Posterior vena cava (tissue), 2 donors: ENCODE data around the gene NEURL4. TPM values are rescaled to one million over a fixed set of nuclear protein-coding genes. Genes with fewer than 3 reads are reported as not detected.
A peak's percentile ranks its signal among the peaks of the same experiment; 100 is the strongest.

Experiments used
- DNase-seq: peaks from one replicate; pipeline ENCODE4 v3.0.0-alpha.2; 2020; ENCODE audit warnings: low spot score
- intact Hi-C, 2 donors: fragments of 100-400 bp; cut with DNase I; formaldehyde crosslinking; loops; one replicate each; pipeline versions ENCODE4 v1.14.1 to v1.14.2; 2022 to 2023
- total RNA-seq, 2 donors: library from RNA; stranded (reverse); fragmentation: NEBNext Ultra II Directional; extraction: Animal tissue kit (Norgen Biotek cat#: 25700); gene quantifications; one replicate each; pipeline ENCODE4 v1.2.1, GENCODE V29; 2021
- donor health status: DM: yes; HTN: yes; CAD: no.
- donor health status: DM: yes; HTN: yes; CAD: no.

The NEURL4 gene
- total RNA-seq, 2 donors from 2014 or later, result 20.0 to 22.8 TPM

DNA sequence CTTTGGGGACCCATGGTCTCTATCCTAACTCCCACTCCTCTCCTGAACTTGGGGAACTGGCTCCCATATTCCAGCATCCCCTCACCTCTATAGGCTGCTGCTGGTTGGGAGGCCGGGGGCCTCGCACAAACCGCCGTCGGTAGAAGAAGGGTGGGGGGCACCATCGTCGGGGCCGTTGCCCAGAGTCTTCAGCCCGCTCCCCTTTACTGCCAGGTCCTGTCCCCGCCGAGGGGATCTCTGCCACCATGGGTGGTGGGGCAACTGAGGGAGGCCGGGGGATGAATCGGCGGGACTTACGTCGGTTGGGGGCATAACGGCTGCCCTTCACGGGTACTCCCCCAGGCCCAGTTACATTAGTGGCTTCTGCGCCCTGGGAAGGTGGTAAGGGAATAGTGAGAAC, 39.0 kb downstream of the NEURL4 start:
- no peak for DNase-seq
- intact Hi-C loops, result loop anchor here in 1 of 2 donors (10.0 kb wide), 1 partner anchor 55 kb away; no protein-coding TSS in a partner anchor

DNA sequence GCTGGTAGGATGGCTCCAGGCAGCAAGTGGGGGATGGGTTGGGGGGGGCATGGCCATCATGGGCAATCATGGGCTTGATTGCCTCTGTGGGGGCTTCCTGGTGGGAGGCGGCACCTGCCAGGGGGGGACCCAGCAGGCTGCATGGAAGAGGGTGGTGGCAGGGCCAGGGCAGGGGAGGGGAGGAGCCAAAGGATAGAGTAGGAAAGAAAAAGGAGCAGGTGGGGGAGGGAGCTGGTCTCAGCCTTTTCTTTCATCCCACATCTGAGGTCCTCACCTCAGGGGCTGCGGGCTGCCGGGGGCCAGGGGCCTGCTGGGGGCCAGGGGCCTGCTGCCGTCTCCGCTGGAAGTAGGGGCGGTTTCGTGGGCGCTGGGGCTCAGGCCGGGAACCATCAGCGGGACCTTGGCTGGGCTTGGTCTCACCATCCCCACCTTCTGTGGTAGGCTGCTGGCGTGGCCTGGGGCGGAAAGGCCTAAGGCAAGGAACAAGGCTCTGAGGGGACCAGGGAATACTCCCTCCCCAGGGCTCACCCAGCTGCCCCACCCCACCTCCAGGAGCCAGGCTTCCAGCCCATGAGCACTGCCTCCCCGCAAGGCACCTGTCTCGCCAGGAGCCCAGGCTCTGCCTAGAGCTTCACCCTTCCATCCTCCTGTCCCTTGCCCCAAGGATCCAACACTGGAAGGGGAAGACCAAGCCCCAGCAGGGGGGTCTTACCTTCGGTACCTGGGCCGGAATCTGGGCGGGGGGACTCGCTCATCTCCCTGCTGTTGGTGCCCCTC, 39.7 kb downstream of the NEURL4 start:
- DNase-seq, result no peak
- intact Hi-C loops, result loop anchor here (10.0 kb wide), 2 partner anchors 55 to 245 kb away; partner anchors contain the start of gene SLC16A11 (in 1 of the 2)

GRCh38 chr17:7285679-7286078, 43.5 kb downstream of the NEURL4 start:
- intact Hi-C loops, result loop anchor here in 1 of 2 donors (10.0 kb wide), 1 partner anchor 241 kb away; the partner anchor contains the start of gene SLC16A11
- no peak for DNase-seq

DNA sequence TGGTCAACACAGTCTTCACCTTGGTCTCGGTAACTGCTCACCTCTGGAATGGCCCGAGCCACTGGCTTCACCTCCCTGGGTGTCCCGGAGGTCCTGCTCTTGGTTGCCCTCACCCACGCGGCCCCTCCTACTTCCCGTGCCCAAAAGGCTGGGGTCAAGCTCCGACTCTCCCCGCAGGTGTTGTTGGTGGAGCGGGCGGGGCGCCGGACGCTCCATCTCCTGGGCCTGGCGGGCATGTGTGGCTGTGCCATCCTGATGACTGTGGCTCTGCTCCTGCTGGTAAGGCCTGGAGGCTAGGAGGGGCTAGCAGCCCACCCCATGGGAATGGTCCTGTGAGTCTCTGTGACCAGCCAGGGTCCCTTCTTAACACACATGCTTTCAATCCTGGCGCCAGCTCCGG, 44.2 kb downstream of the NEURL4 start:
- intact Hi-C loops, result loop anchor here in 1 of 2 donors (5.0 to 10.0 kb wide), 2 partner anchors 240 to 447 kb away; partner anchors contain the start of gene SLC16A11
- DNase-seq, result no peak

GRCh38 chr17:7283471-7284216, 45.5 kb downstream of the NEURL4 start:
- intact Hi-C loops, result loop anchor here in 1 of 2 donors (5.0 to 10.0 kb wide), 2 partner anchors 239 to 449 kb away; partner anchors contain the start of gene SLC16A11
- DNase-seq, result no peak

DNA sequence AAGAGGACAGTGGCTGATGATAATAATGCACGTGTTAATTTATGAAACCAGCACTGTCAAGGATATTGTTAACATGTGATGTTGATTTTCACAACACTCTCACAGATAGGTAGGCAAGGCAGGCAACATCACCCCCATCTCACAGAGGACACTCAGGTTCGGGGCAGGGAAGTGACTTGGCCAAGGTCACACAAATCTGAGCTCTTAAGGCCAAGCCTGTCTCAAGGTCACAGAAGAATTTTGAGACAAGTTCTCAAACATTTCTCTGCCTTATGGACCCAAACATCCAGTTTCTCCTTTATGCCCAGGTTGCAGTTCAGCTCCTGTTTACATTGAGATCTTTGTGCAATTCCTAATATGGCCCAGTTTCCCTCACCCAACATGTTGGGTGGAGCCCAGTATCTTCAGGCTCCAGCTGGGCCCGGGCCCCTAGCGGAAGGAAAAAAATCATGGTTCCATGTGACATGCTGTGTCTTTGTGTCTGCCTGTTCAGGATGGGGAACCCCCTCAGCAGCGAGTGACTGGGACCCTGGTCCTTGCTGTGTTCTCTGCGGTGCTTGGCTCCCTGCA, 46.3 kb downstream of the NEURL4 start:
- no peak for DNase-seq
- intact Hi-C loops, result loop anchor here in 1 of 2 donors (5.0 to 10.0 kb wide), 2 partner anchors 238 to 449 kb away; partner anchors contain the start of gene SLC16A11

GRCh38 chr17:7281953-7282751, 47.0 kb downstream of the NEURL4 start:
- no peak for DNase-seq

GRCh38 chr17:7281074-7281952, 47.8 kb downstream of the NEURL4 start, which contains the start of gene SLC2A4:
SLC2A4 (plus strand) TSS chr17:7281718; CDS start chr17:7281935, 217 bp downstream.
- DNase-seq, result peak; percentile 98
- intact Hi-C loops, result loop anchor here (2.0 to 10.0 kb wide), 3 partner anchors 15 to 451 kb away; partner anchors contain the start of gene SLC16A11 (in 1 of the 2)

More at GRCh38 chr17:7281953-7282751, 47.0 kb downstream of the NEURL4 start:
- intact Hi-C loops, result loop anchor here (2.0 to 10.0 kb wide), 3 partner anchors 15 to 450 kb away; partner anchors contain the start of gene SLC16A11 (in 1 of the 2)

DNA sequence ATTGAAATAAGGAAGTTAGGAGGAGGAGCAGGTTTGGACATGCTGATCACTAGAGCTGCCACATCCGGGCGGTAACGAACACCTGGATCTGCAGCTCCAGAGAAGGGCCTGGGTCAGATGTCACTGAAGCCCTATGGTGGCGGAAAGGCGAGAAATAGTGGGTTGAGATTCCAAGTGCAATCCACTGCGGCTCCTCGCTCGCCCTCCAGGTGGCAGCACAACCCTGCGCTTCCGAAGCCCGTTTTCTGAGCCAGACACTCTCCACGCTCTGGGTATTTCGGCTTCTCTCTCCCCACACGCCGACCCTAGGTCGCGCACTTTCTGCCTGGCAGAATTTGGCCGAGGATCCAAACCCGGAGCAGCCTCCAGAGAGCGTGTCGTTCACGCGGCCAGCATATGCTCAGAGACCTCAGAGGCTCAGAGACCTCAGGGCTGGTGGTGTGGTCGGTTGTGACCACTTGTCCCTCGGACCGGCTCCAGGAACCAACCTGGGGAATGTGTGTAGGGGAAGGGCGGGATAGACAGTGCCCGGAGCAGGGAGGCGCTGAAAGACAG, 48.5 kb downstream of the NEURL4 start:
- DNase-seq, result peak; percentile 95
- intact Hi-C loops, result loop anchor here (2.0 to 10.0 kb wide), 3 partner anchors 16 to 452 kb away; partner anchors contain the start of gene SLC16A11 (in 1 of the 2)

DNA sequence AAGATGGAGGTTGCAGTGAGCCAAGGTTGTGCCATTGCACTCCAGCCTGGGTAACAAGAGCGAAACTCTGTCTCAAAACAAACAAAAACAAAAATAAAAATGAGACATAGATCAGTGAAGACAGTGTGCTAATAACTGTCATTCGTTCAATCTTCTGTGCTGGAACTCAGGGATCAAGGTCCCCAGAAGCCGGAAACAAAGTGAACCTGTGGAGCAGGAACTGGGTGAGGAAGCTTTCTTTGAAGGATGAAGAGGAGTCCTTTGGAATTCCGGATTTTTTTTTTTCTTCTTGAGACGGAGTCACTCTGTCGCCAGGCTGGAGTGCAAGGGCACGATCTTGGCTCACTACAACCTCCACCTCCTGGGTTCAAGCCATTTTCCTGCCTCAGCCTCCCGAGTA, 49.7 kb downstream of the NEURL4 start:
- intact Hi-C loops, result no loop called here

GRCh38 chr17:7266784-7267183, 62.4 kb downstream of the NEURL4 start:
- no peak for DNase-seq
- intact Hi-C loops, result no loop called here

More for the DNA sequence above, 49.7 kb downstream of the NEURL4 start:
- no peak for DNase-seq

Other genes starting within 250 kb of the NEURL4 start
- gene CLEC10A, start 249.1 kb downstream of the NEURL4 start, total RNA-seq, result 10 to 100 TPM in 1 of 2 donors, 1 to 10 TPM in 1; 5.9 to 13.9 TPM
- 1 to 10 TPM in 1 of 2 donors, under 1 TPM in 1; 0.90 to 1.3 TPM for gene ASGR2, start 214.5 kb downstream of the NEURL4 start, total RNA-seq
- gene ASGR1, start 150.0 kb downstream of the NEURL4 start, total RNA-seq, result 1 to 10 TPM; 1.2 to 2.2 TPM
- 10 to 100 TPM; 20.8 to 21.2 TPM for gene DLG4, start 109.5 kb downstream of the NEURL4 start, total RNA-seq
- 100 to 1,000 TPM; 444 to 567 TPM for gene ACADVL, start 109.4 kb downstream of the NEURL4 start, total RNA-seq
- 10 to 100 TPM; 21.9 to 26.7 TPM for gene DVL2, start 94.8 kb downstream of the NEURL4 start, total RNA-seq
- 10 to 100 TPM; 20.4 to 27.5 TPM for gene PHF23, start 89.9 kb downstream of the NEURL4 start, total RNA-seq
- gene GABARAP, start 86.9 kb downstream of the NEURL4 start, total RNA-seq, result 100 to 1,000 TPM; 341 to 405 TPM
- gene CTDNEP1, start 77.6 kb downstream of the NEURL4 start, total RNA-seq, result 10 to 100 TPM; 79.5 to 89.2 TPM
- gene ELP5, start 77.1 kb downstream of the NEURL4 start, total RNA-seq, result 10 to 100 TPM; 36.5 to 40.0 TPM
- 1 to 10 TPM; 1.6 to 4.4 TPM for gene CLDN7, start 66.9 kb downstream of the NEURL4 start, total RNA-seq
- gene SLC2A4, start 47.6 kb downstream of the NEURL4 start, total RNA-seq, result 10 to 100 TPM; 13.5 to 21.3 TPM
- gene YBX2, start 34.7 kb downstream of the NEURL4 start, total RNA-seq, result 1 to 10 TPM; 1.7 to 1.8 TPM
- 100 to 1,000 TPM; 275 to 328 TPM for gene EIF5A, start 21.7 kb downstream of the NEURL4 start, total RNA-seq
- gene GPS2, start 14.0 kb downstream of the NEURL4 start, total RNA-seq, result 10 to 100 TPM; 47.0 to 47.9 TPM
- gene ACAP1, start 7.2 kb upstream of the NEURL4 start, total RNA-seq, result 10 to 100 TPM; 11.9 to 15.2 TPM
- gene KCTD11, start 22.8 kb upstream of the NEURL4 start, total RNA-seq, result 10 to 100 TPM in 1 of 2 donors, 1 to 10 TPM in 1; 8.8 to 10.0 TPM
- gene TMEM95, start 25.8 kb upstream of the NEURL4 start, total RNA-seq, result not detected
- 1 to 10 TPM; 1.6 to 1.8 TPM for gene TNK1, start 51.8 kb upstream of the NEURL4 start, total RNA-seq
- 10 to 100 TPM; 31.8 to 37.6 TPM for gene PLSCR3, start 65.2 kb upstream of the NEURL4 start, total RNA-seq
- gene TMEM256, start 74.8 kb upstream of the NEURL4 start, total RNA-seq, result 10 to 100 TPM; 39.3 to 65.5 TPM
- 10 to 100 TPM; 31.6 to 34.2 TPM for gene NLGN2, start 78.5 kb upstream of the NEURL4 start, total RNA-seq
- not detected for gene SPEM1, start 91.0 kb upstream of the NEURL4 start, total RNA-seq
- gene SPEM2, start 96.3 kb upstream of the NEURL4 start, total RNA-seq, result not detected
- not detected for gene SPEM3, start 99.5 kb upstream of the NEURL4 start, total RNA-seq
- 1 to 10 TPM; 1.8 to 3.0 TPM for gene TMEM102, start 106.1 kb upstream of the NEURL4 start, total RNA-seq
- 1 to 10 TPM; 2.7 to 3.8 TPM for gene FGF11, start 110.2 kb upstream of the NEURL4 start, total RNA-seq
- gene CHRNB1, start 115.7 kb upstream of the NEURL4 start, total RNA-seq, result 10 to 100 TPM in 1 of 2 donors, 1 to 10 TPM in 1; 7.8 to 10.5 TPM
- gene ZBTB4, start 150.3 kb upstream of the NEURL4 start, total RNA-seq, result 10 to 100 TPM; 67.3 to 67.9 TPM
- gene SLC35G6, start 152.1 kb upstream of the NEURL4 start, total RNA-seq, result not detected
- gene POLR2A, start 155.0 kb upstream of the NEURL4 start, total RNA-seq, result 10 to 100 TPM; 65.5 to 70.0 TPM
- 10 to 100 TPM; 52.0 to 65.1 TPM for gene TNFSF12, start 219.7 kb upstream of the NEURL4 start, total RNA-seq
- 10 to 100 TPM; 15.5 to 33.3 TPM for gene TNFSF13, start 229.4 kb upstream of the NEURL4 start, total RNA-seq
- gene SENP3, start 232.6 kb upstream of the NEURL4 start, total RNA-seq, result 10 to 100 TPM; 36.2 to 48.2 TPM